Measurements from ENCODE around the gene CMKLR1.

- no peak for TF ChIP-seq POLR2A (IDR thresholded peaks at IDR 0.05)
- TF ChIP-seq, protein P1, sequence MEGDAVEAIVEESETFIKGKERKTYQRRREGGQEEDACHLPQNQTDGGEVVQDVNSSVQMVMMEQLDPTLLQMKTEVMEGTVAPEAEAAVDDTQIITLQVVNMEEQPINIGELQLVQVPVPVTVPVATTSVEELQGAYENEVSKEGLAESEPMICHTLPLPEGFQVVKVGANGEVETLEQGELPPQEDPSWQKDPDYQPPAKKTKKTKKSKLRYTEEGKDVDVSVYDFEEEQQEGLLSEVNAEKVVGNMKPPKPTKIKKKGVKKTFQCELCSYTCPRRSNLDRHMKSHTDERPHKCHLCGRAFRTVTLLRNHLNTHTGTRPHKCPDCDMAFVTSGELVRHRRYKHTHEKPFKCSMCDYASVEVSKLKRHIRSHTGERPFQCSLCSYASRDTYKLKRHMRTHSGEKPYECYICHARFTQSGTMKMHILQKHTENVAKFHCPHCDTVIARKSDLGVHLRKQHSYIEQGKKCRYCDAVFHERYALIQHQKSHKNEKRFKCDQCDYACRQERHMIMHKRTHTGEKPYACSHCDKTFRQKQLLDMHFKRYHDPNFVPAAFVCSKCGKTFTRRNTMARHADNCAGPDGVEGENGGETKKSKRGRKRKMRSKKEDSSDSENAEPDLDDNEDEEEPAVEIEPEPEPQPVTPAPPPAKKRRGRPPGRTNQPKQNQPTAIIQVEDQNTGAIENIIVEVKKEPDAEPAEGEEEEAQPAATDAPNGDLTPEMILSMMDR (IDR thresholded peaks at IDR 0.05): no peak
These were observed 34.0 kb upstream of the CMKLR1 start for GRCh38 chr12:108373111-108373510.
